G401 (cell line): ENCODE measurements around the gene DNAJA3. TPM values are rescaled to one million over a fixed set of nuclear protein-coding genes. Genes with fewer than 3 reads are reported as not detected.

Source experiments
- DNase-seq: peaks from one replicate; pipeline ENCODE4 v3.0.0-alpha.2; 2015; ENCODE audit warnings: low spot score
- in situ Hi-C: cut with HindIII; loops from 2 replicates; pipeline ENCODE4 v1.10.0; 2016; ENCODE audit warnings: low sequenced_read_pairs, mixed read lengths
- total RNA-seq: library from RNA; depleted of rRNA; stranded (reverse); fragments of >200 nt; shearing (Covaris generic); gene quantifications from 2 replicates; pipeline ENCODE4 v1.2.3, GENCODE V29; 2014

Gene DNAJA3
- total RNA-seq, 1 experiment from 2014 or later: 89.7 TPM

DNA sequence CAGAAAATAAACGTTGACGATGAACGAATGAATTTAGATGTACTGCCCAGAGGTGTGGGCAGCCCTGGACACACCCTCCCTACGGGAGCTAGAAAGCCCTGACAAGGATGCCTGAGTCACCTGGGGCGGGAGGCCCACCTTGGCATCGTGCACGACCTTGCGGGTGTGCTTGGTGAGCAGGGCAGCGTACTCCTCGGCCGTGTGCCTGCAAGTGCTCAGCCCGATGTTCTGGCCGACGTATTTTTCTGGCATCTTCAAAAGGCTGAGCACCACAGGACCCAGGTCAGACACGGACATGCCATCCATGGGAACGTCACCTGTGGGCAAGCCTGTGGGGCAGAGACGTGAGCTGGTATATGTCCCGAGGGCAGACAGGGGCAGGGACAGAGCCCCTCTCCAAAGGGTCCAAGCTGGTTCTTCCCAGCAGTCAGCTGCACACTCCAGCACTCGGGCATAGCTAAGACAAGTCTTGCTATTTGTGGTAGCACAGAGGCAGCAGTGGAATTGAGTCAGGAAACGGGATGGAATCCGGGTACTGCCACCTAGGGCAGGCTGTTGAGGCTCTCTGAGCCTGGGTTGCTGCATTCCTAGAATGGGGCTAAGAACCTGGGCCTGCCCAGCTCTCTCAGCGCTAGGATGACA is 38.0 kb downstream of the DNAJA3 start:
- DNase-seq: no peak
- in situ Hi-C loops: no loop called here

GRCh38 chr16:4465977-4466779 is 40.5 kb downstream of the DNAJA3 start:
- in situ Hi-C loops: no loop called here
- no peak for DNase-seq

- in situ Hi-C loops: no loop called here
- no peak for DNase-seq
These were observed 42.2 kb downstream of the DNAJA3 start for GRCh38 chr16:4467916-4468315.

DNA sequence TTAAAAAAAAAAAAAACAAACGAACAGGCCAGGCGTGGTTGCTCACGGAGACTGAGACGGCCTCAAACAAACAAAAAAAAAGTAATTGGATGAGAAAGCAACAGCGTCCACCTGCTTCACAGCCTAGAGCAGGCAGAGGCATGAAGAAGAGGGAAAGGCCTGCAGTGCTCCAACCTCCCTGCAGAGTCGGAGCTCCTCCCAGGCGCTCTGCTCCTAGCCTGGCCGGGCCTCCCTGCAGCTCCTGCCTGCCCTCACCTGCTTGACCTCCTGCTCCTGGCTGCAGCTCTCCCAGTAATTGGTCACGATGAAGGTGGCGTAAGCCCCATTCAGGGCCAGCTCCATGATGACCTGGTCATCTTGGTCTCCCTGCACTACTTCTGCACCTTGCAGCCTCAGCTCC is 43.3 kb downstream of the DNAJA3 start:
- DNase-seq: no peak
- in situ Hi-C loops: no loop called here

- in situ Hi-C loops: no loop called here
- no peak for DNase-seq
These were observed 46.2 kb downstream of the DNAJA3 start for GRCh38 chr16:4471869-4472268.

- in situ Hi-C loops: no loop called here
These were observed 47.2 kb downstream of the DNAJA3 start for GRCh38 chr16:4472880-4473279.

DNA sequence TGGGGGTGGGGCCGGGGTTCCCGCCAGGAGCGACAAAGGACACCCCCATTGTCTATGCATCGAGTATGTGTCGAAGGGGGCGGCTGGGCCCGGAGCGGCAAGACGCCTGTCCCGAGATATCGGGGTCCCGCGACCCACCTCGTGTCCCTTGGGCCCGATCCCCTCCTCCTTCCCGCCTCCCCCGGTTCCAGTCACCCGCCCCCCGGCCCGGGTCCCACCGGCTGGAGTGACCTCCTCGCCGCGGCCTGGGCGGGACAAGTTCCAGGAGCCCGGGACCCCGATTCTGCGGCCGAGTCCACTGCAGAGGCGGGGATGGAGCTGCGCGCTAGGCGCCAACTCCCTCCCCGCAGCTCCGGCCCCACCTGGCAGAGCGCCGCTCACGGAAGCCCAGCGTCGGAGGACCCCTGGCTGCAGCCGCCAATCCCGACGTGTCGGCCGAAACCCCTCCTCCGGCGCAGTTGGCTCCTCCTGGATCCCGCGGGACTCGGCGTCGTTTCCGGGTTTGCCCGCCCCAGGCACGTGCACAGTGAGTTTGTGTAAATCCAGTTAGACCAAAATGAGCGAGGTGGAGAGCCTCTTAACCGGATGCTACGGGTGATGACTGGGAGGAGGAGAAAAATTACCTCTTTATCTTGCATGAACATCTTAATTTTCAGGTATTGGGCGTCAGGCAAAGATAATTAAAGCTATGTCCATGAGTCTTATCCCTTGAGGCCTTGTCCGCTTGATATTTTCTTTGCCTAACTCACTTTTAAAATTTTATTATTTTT is 48.7 kb downstream of the DNAJA3 start, which contains the start of gene NMRAL1:
Gene NMRAL1, minus strand, starts transcription at position 434 of the 770 bp plus-strand sequence. CDS start 493 bp downstream, outside the sequence.
- in situ Hi-C loops: no loop called here
- DNase-seq: peak; percentile 79

More at GRCh38 chr16:4472880-4473279, 47.2 kb downstream of the DNAJA3 start:
- no peak for DNase-seq

- in situ Hi-C loops: no loop called here
- DNase-seq: peak; percentile 95
These were observed 50.5 kb downstream of the DNAJA3 start, which contains the start of gene HMOX2 for GRCh38 chr16:4475880-4476788. Gene HMOX2, plus strand, starts transcription at chr16:4476398. Its CDS starts 29,127 bp downstream, at chr16:4505525.

- in situ Hi-C loops: no loop called here
- no peak for DNase-seq
These were observed 52.3 kb downstream of the DNAJA3 start for GRCh38 chr16:4477966-4478365.

GRCh38 chr16:4481526-4481925 is 55.9 kb downstream of the DNAJA3 start:
- in situ Hi-C loops: no loop called here

GRCh38 chr16:4481963-4482362 is 56.3 kb downstream of the DNAJA3 start:
- no peak for DNase-seq
- in situ Hi-C loops: no loop called here

More at GRCh38 chr16:4481526-4481925, 55.9 kb downstream of the DNAJA3 start:
- no peak for DNase-seq

GRCh38 chr16:4486126-4486893 is 60.6 kb downstream of the DNAJA3 start:
- in situ Hi-C loops: no loop called here
- DNase-seq: no peak

- in situ Hi-C loops: no loop called here
- DNase-seq: no peak
These were observed 62.4 kb downstream of the DNAJA3 start for GRCh38 chr16:4487955-4488498.

DNA sequence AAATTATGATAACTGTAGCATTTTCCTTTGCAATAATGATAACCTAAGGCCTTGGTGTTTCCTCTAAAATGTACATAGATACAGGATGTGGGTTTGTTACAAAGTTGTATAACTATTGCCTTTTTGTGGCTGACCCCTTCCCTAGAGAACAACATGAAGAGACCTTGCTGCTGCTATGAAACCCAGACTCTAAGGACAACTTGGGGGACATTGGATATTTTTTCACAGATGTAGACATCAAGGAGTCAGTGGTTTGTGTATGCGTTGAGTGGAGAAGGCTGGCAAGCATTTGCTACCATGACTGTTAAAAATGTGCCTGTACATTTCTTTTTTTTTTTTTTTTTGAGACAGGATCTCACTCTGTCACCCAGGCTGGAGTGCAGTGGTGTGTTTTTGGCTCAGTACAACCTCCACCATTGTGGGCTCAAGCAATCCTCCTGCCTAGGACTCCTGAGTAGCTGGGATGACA is 62.9 kb downstream of the DNAJA3 start:
- in situ Hi-C loops: no loop called here
- no peak for DNase-seq

DNA sequence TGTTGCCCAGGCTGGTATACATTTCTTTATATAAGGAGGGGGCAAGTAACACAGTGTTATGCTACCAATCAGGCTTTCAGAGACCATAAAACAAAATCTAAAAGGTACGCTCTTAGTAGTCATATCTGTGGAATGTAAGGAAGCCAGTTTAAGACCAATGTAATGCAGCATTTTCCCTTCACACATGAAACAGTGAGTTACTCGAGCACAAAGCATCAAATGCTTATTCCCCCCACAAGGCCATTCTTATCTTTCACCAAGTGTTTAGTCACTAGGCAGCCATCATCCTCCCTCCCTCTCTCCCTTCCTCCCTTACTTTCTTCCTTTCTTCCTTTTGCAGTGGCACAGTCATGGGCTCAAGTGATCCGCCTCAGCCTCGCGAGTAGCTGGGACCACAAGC is 63.4 kb downstream of the DNAJA3 start:
- DNase-seq: no peak
- in situ Hi-C loops: no loop called here

GRCh38 chr16:4491898-4492297 is 66.2 kb downstream of the DNAJA3 start:
- in situ Hi-C loops: no loop called here
- DNase-seq: no peak

DNA sequence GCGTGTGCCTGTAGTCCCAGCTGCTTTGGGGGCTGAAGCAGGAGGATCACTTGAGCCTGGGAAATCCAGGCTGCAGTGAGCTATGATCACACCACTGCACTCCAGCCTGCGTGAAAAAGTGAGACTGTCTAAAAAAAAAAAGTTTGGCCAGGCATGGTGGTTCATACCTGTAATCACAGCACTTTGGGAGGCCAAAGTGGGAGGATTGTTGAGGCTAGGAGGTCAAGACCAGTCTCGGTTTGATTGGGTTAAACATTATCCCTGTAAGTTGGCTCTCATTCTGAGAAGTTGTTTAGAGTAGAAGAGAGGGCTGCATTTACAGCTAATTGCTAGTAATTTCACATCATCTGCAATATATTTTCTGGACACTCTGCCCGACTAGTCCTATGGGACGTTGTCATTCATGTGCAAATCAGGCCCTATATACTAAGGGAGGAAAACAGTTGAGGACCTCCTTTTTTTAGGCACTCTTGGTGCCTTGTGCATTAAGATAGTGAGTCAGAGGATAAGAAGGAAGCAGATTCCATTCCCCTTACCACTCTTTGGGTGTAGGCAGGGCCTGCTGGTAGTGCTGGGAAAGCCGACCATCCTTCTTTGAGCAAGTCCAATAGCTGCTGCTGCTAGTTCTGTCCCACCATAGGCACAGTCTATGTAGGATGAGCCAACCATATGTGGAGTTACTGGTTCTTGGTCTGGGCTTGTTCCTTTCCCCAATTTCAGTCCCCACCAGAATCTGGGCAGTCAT is 69.2 kb downstream of the DNAJA3 start:
- in situ Hi-C loops: no loop called here
- DNase-seq: no peak
